ENCODE results near the gene DSG4. TPM values are rescaled to one million over a fixed set of nuclear protein-coding genes. Genes with fewer than 3 reads are reported as not detected.

DSG4 gene
- total and polyA plus RNA-seq, 9 donors = not detected

GRCh38 chr18:31373641-31374040 lies 2.9 kb upstream of the DSG4 start:
- 81 to 90% (median 86%) methylated on average over 4 of the region's 4 CpGs for WGBS, 3 donors
- TF ChIP-seq EP300 (IDR thresholded peaks at IDR 0.05) = no peak
- TF ChIP-seq POLR2A (IDR thresholded peaks at IDR 0.05) = no peak
- no peak for TF ChIP-seq CTCF (IDR thresholded peaks at IDR 0.05)
- DNase-seq = no peak
- H3K36me3 ChIP-seq = no peaks in the 10 kb centered on the region
- H3K27ac ChIP-seq = no peak overlapping the region
- H3K4me3 ChIP-seq = no peak overlapping the region
- H3K4me1 ChIP-seq (ENCODE audit: insufficient read depth) = no peaks in the 10 kb centered on the region
- H3K27me3 ChIP-seq = no peaks in the 10 kb centered on the region
- no peaks in the 10 kb centered on the region for H3K9me3 ChIP-seq
- intact Hi-C loops (cut with DNase I) = no loop called here

DNA sequence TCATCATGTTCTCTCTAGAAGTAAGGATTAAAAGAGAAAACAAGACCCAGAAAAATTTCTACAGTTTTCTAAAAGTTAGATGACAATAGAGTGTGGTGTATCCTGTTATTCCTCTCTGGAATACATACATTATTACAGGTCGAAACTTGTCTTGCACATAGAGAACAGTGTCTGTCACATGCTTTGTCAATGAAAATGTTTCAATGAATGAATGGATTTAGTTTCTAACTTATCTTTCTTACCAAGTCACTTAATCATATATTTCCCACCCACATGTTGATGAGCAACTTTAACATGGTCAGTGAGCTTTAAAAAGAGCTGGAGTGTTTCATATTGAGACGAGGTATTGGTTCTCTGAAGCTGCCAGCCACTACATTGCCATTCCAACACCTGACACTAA lies 4.3 kb downstream of the DSG4 start:
- no peak overlapping the region for H3K27ac ChIP-seq
- no peak overlapping the region for H3K4me3 ChIP-seq
- intact Hi-C loops (cut with DNase I) = no loop called here
- WGBS, 3 donors = 88 to 92% (median 90%) methylated on average over 2 of the region's 2 CpGs
- no peaks in the 10 kb centered on the region for H3K27me3 ChIP-seq
- TF ChIP-seq POLR2A (IDR thresholded peaks at IDR 0.05) (no peak), EP300 (IDR thresholded peaks at IDR 0.05) (no peak), CTCF (IDR thresholded peaks at IDR 0.05) (no peak)
- DNase-seq = no peak
- H3K36me3 ChIP-seq = no peaks in the 10 kb centered on the region
- no peaks in the 10 kb centered on the region for H3K9me3 ChIP-seq
- H3K4me1 ChIP-seq (ENCODE audit: insufficient read depth) = no peaks in the 10 kb centered on the region

DNA sequence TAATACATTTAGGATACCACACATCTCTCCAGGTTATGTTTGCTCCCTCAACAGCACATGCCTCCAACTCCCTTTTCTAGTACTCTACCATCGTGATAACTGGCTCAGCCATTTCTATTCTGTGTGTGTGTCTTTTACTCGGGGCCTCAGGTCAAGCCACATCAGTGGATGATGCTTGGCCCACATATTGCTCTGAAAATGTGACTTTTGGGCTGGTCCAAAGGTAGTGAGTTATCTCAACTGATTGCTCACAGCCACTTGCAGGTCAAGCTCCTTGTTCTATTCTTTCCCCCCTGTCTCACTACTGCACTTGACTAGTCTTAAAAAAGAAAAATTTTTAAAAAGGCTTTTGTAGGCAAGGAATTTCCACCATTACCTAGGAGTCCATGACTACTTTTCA lies 5.5 kb downstream of the DSG4 start:
- Histone ChIP-seq H3K9me3 (no peaks in the 10 kb centered on the region), H3K27ac (no peak overlapping the region), H3K27me3 (no peaks in the 10 kb centered on the region), H3K4me1 (ENCODE audit: insufficient read depth) (no peaks in the 10 kb centered on the region), H3K4me3 (no peak overlapping the region), H3K36me3 (no peaks in the 10 kb centered on the region)
- DNase-seq = no peak
- 86 to 91% (median 89%) methylated on average over 2 of the region's 2 CpGs for WGBS, 3 donors
- intact Hi-C loops (cut with DNase I) = no loop called here
- TF ChIP-seq EP300 (IDR thresholded peaks at IDR 0.05) = no peak
- TF ChIP-seq CTCF (IDR thresholded peaks at IDR 0.05) = no peak
- no peak for TF ChIP-seq POLR2A (IDR thresholded peaks at IDR 0.05)

- WGBS, 3 donors = 85 to 90% (median 88%) methylated on average over 6 of the region's 6 CpGs
- intact Hi-C loops (cut with DNase I) = no loop called here
- Histone ChIP-seq H3K27me3 (no peaks in the 10 kb centered on the region), H3K9me3 (no peaks in the 10 kb centered on the region), H3K27ac (no peak overlapping the region), H3K36me3 (no peaks in the 10 kb centered on the region), H3K4me1 (ENCODE audit: insufficient read depth) (no peaks in the 10 kb centered on the region), H3K4me3 (no peak overlapping the region)
- TF ChIP-seq EP300 (IDR thresholded peaks at IDR 0.05) = no peak
- no peak for TF ChIP-seq POLR2A (IDR thresholded peaks at IDR 0.05)
- no peak for TF ChIP-seq CTCF (IDR thresholded peaks at IDR 0.05)
- no peak for DNase-seq
Observed at GRCh38 chr18:31386741-31387140, 10.2 kb downstream of the DSG4 start.

DNA sequence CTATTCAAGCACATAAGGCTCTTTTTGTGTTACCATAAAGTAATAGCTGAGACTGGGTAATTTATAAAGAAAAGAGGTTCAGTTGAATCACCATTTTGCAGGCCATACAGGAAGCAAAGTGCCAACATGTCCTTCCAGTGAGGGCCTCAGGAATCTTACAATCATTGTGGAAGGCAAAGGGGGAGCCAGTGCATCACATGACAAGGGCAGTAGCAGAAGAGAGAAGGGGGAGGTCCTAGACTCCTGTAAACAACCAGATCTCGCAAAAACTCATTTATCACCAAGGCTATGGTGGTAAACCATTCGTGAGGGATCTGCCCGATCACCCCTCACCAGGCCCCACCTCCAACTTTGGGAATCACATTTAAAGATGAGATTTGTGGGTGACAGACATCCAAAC lies 16.7 kb downstream of the DSG4 start:
- H3K36me3 ChIP-seq = no peaks in the 10 kb centered on the region
- no peaks in the 10 kb centered on the region for H3K27me3 ChIP-seq
- no peak for DNase-seq
- 82 to 94% (median 87%) methylated on average over 3 of the region's 3 CpGs for WGBS, 3 donors
- H3K27ac ChIP-seq = no peak overlapping the region
- H3K4me1 ChIP-seq (ENCODE audit: insufficient read depth) = no peaks in the 10 kb centered on the region
- TF ChIP-seq CTCF (IDR thresholded peaks at IDR 0.05) (no peak), POLR2A (IDR thresholded peaks at IDR 0.05) (no peak), EP300 (IDR thresholded peaks at IDR 0.05) (no peak)
- intact Hi-C loops (cut with DNase I) = no loop called here
- H3K9me3 ChIP-seq = no peaks in the 10 kb centered on the region
- H3K4me3 ChIP-seq = no peak overlapping the region
